Liver (tissue), 9 donors: Measurements from ENCODE around the gene RP9. TPM values are rescaled to one million over a fixed set of nuclear protein-coding genes. Genes with fewer than 3 reads are reported as not detected.
A peak's percentile ranks its signal among the peaks of the same experiment; 100 is the strongest.

Source experiments
- DNase-seq: peaks from one replicate; pipeline ENCODE4 v3.0.0-alpha.2; 2017; ENCODE audit warnings: low spot score
- H3K27ac ChIP-seq, 2 donors: one replicate each; pipeline ENCODE4 v1.7.0; 2013; ENCODE audit warnings: inconsistent platforms in 2 of 2, low read length in 2 of 2, control low read depth in 1 of 2, low read depth in 1 of 2, mild to moderate bottlenecking in 1 of 2
- H3K27me3 ChIP-seq, 4 donors: one replicate each; pipeline versions ENCODE4 v1.6.1 to v1.7.0; 2013; ENCODE audit warnings: low read length in 3 of 4, inconsistent platforms in 1 of 4, mild to moderate bottlenecking in 1 of 4, moderate library complexity in 1 of 4; ENCODE audit not compliant: control insufficient read depth in 4 of 4, insufficient read depth in 4 of 4
- H3K36me3 ChIP-seq, 4 donors: one replicate each; pipeline versions ENCODE4 v1.6.1 to v1.7.0; 2013; ENCODE audit warnings: low read length in 3 of 4, mild to moderate bottlenecking in 3 of 4, low read depth in 1 of 4, moderate library complexity in 1 of 4; ENCODE audit not compliant: control insufficient read depth in 4 of 4, insufficient read depth in 3 of 4
- H3K4me1 ChIP-seq, 4 donors: one replicate each; pipeline versions ENCODE4 v1.6.1 to v1.7.0; 2013; ENCODE audit warnings: low read length in 3 of 4, mild to moderate bottlenecking in 3 of 4, moderate library complexity in 1 of 4; ENCODE audit not compliant: control insufficient read depth in 4 of 4, insufficient read depth in 4 of 4
- H3K4me3 ChIP-seq, 3 donors: one replicate each; pipeline versions ENCODE4 v1.6.1 to v1.7.0; 2013; ENCODE audit warnings: low read length in 3 of 3, control low read depth in 1 of 3, low read depth in 1 of 3, mild to moderate bottlenecking in 1 of 3
- H3K9ac ChIP-seq, 2 donors: one replicate each; pipeline ENCODE4 v1.7.0; 2013; ENCODE audit warnings: low read length in 2 of 2, mild to moderate bottlenecking in 2 of 2, moderate library complexity in 2 of 2, control low read depth in 1 of 2, low read depth in 1 of 2
- H3K9me3 ChIP-seq, 4 donors: one replicate each; pipeline versions ENCODE4 v1.6.1 to v1.7.0; 2013; ENCODE audit warnings: low read length in 3 of 4; ENCODE audit not compliant: control insufficient read depth in 4 of 4
- CTCF ChIP-seq: fragments of 150-350 bp; IDR thresholded peaks from 2 replicates; pipeline ENCODE4 v1.5.1; 2017; ENCODE audit warnings: improper control_type of control experiment, low read depth, low read length; ENCODE audit not compliant: missing input control
- EGR1 ChIP-seq, 2 donors: IDR thresholded peaks; 2 replicates each; pipeline ENCODE4 v1.6.1; 2016 to 2018; ENCODE audit warnings: antibody characterized with exemption in 2 of 2, low read depth in 2 of 2
- FOXA2 ChIP-seq: IDR thresholded peaks from 2 replicates; pipeline ENCODE4 v1.6.1; 2016; ENCODE audit warnings: antibody characterized with exemption
- HNF4A ChIP-seq, 2 donors: conservative IDR thresholded peaks; 2 replicates each; pipeline ENCODE4 v1.6.1; 2016; ENCODE audit warnings: antibody characterized with exemption in 2 of 2, mild to moderate bottlenecking in 2 of 2
- HNF4G ChIP-seq: IDR thresholded peaks from 2 replicates; pipeline ENCODE4 v1.6.1; 2016; ENCODE audit warnings: antibody characterized with exemption
- JUND ChIP-seq, 2 donors: IDR thresholded peaks; 2 replicates each; pipeline ENCODE4 v1.6.1; 2016; ENCODE audit warnings: antibody characterized with exemption in 2 of 2
- RAD21 ChIP-seq, 2 donors: IDR thresholded peaks; 2 replicates each; pipeline ENCODE4 v1.6.1; 2016; ENCODE audit warnings: antibody characterized with exemption in 2 of 2, mild to moderate bottlenecking in 2 of 2
- REST ChIP-seq: IDR thresholded peaks from 2 replicates; pipeline ENCODE4 v1.6.1; 2016; ENCODE audit warnings: antibody characterized with exemption, mild to moderate bottlenecking
- SP1 ChIP-seq: IDR thresholded peaks from 2 replicates; pipeline ENCODE4 v1.6.1; 2018; ENCODE audit warnings: antibody characterized with exemption, mild to moderate bottlenecking
- YY1 ChIP-seq: IDR thresholded peaks from 2 replicates; pipeline ENCODE4 v1.6.1; 2016; ENCODE audit warnings: antibody characterized with exemption, mild to moderate bottlenecking
- WGBS: extraction: QIAGEN DNeasy Blood & Tissue Kit; methylation state at CpG from one replicate; pipeline ENCODE4 v1.1.7; 2013; 5-methylcytosine and 5-hydroxymethylcytosine counted together
- polyA plus RNA-seq, 2 donors: library from polyadenylated mRNA; stranded (reverse) in 1 of 2; unstranded in 1 of 2; fragments of 200-250 nt in 1 of 2; fragments of >200 nt in 1 of 2; fragmentation: Nextera tagmentation in 1 of 2; extraction: Ambion mirVana in 1 of 2; gene quantifications; one replicate each; pipeline versions ENCODE4 v1.2.1 to v1.2.3, GENCODE V29; 2013 to 2015
- total RNA-seq, 2 donors: library from RNA; depleted of rRNA; stranded (reverse); fragments of >200 nt; gene quantifications; one replicate each; pipeline ENCODE4 v1.2.3, GENCODE V29; 2014
- donor health status: healthy.
- donor health status: healthy.
- donor health status: healthy.
- donor health status: healthy.
- donor health status: healthy.

The RP9 gene
- total and polyA plus RNA-seq, 4 donors = 3.3 to 7.7 (median 4.4) TPM

- WGBS = 1% methylated on average over 10 of the region's 10 CpGs
Measured at GRCh38 chr7:33108554-33109004, 625 bp downstream of the RP9 start.

GRCh38 chr7:33107136-33108066, 1.8 kb downstream of the RP9 start:
- no peaks in the 10 kb centered on the region for H3K9me3 ChIP-seq
- H3K27ac ChIP-seq = no peak overlapping the region
- peak overlapping the region; percentile 74 to 99 (median 93) for H3K4me3 ChIP-seq
- H3K36me3 ChIP-seq = peaks cover 3 to 9% (median 6%) of the 10 kb centered on the region in 4 donors
- peak overlapping the region; percentile 51 to 77 for H3K9ac ChIP-seq
- TF ChIP-seq FOXA2 = no peak
- peak; percentile 71 to 73 for TF ChIP-seq RAD21 (IDR thresholded peaks at IDR 0.05)
- peak; percentile 35 for TF ChIP-seq CTCF
- H3K4me1 ChIP-seq = peaks cover 6 to 30% (median 21%) of the 10 kb centered on the region in 4 donors
- WGBS = 61% methylated on average over 7 of the region's 7 CpGs
- DNase-seq = no peak
- H3K27me3 ChIP-seq = no peaks in the 10 kb centered on the region

More at GRCh38 chr7:33108554-33109004, 625 bp downstream of the RP9 start:
- Histone ChIP-seq H3K36me3 (peaks cover 0 to under 1% (median under 1%) of the 10 kb centered on the region in 4 donors), H3K9ac (peak overlapping the region; percentile 77 to 92), H3K4me1 (peaks cover 6 to 24% (median 18%) of the 10 kb centered on the region in 4 donors), H3K27me3 (no peaks in the 10 kb centered on the region), H3K27ac (peak overlapping the region; percentile 73 to 79), H3K4me3 (peak overlapping the region; percentile 74 to 99 (median 93)), H3K9me3 (no peaks in the 10 kb centered on the region)
- no peak for DNase-seq
- TF ChIP-seq FOXA2 (no peak), RAD21 (IDR thresholded peaks at IDR 0.05) (peak in 1 of 2 donors; percentile 28), REST (no peak), HNF4G (no peak), EGR1 (IDR thresholded peaks at IDR 0.05; ENCODE audit: low read depth in 2 of 2) (no peak)

GRCh38 chr7:33101906-33102305, 7.3 kb downstream of the RP9 start:
- Histone ChIP-seq H3K27me3 (no peaks in the 10 kb centered on the region), H3K4me3 (no peak overlapping the region), H3K27ac (no peak overlapping the region), H3K9me3 (no peaks in the 10 kb centered on the region), H3K4me1 (peaks cover 0 to 15% (median 8%) of the 10 kb centered on the region in 4 donors), H3K36me3 (peaks cover 5 to 35% (median 26%) of the 10 kb centered on the region in 4 donors), H3K9ac (no peak overlapping the region)
- no peak for TF ChIP-seq YY1
- no peak for TF ChIP-seq SP1
- TF ChIP-seq HNF4A (conservative IDR thresholded peaks at IDR 0.05) = peak; percentile 14 to 26
- TF ChIP-seq JUND (IDR thresholded peaks at IDR 0.05) = no peak
- no peak for TF ChIP-seq HNF4G
- WGBS = 66% methylated on average over 3 of the region's 3 CpGs
- no peak for DNase-seq
